Prostate gland (tissue), 2 donors: Measurements from ENCODE around the gene GRAP2.

Source experiments
- POLR2A ChIP-seq: fragments of 450-650 bp; IDR thresholded peaks from one replicate; pipeline ENCODE4 v1.6.1; 2016; ENCODE audit warnings: antibody characterized with exemption, mild to moderate bottlenecking
- POLR2AphosphoS5 ChIP-seq: sonication (generic); formaldehyde crosslinking; IDR thresholded peaks from one replicate; pipeline ENCODE4 v1.6.1; 2017; ENCODE audit warnings: antibody characterized with exemption
- TF ChIP-seq, protein P1 (sequence below), 4 experiments: fragments of 200-600 bp in 2 of 4; fragments of 450-650 bp in 2 of 4; sonication (generic) in 2 of 4; IDR thresholded peaks; 1 replicate in 3 of 4; 2 replicates in 1 of 4; pipeline ENCODE4 v1.5.1; 2016 to 2019; ENCODE audit warnings: antibody characterized with exemption in 4 of 4, mild to moderate bottlenecking in 2 of 4, moderate library complexity in 2 of 4

DNA sequence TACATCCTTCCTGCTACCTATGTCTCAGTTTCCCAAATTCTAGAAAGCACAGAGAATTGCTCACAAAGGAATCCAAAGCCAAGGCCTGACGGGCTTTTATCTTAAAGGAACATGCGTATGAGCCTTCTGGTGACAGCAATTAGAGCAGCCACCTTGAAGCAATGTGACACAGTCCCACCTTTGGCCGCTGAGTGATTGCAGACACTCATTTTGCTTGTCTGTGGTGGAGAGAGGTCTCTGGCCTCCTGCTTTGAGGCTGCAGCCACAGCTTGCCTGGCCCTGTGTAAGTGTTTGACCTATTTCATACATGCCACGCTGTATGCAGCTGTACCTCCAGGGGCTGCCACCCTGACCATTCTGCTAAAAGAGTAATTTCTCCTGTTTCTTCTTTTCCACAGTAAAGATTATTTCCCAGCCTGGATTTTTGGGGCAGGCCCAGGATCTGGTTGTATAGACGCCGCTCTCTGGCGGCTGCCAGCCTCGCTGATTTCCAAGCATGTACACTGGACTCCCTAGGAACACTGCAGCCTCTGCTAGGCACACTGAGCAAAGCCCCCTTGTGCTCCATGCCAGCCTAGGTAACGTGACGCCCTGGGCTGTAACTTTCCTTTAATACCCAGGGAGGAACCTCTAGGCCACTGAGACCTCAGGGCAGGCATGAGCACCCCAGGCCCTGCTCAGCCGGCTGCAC lies 58.2 kb downstream of the GRAP2 start:
- no peak for TF ChIP-seq POLR2A
- TF ChIP-seq, protein P1, sequence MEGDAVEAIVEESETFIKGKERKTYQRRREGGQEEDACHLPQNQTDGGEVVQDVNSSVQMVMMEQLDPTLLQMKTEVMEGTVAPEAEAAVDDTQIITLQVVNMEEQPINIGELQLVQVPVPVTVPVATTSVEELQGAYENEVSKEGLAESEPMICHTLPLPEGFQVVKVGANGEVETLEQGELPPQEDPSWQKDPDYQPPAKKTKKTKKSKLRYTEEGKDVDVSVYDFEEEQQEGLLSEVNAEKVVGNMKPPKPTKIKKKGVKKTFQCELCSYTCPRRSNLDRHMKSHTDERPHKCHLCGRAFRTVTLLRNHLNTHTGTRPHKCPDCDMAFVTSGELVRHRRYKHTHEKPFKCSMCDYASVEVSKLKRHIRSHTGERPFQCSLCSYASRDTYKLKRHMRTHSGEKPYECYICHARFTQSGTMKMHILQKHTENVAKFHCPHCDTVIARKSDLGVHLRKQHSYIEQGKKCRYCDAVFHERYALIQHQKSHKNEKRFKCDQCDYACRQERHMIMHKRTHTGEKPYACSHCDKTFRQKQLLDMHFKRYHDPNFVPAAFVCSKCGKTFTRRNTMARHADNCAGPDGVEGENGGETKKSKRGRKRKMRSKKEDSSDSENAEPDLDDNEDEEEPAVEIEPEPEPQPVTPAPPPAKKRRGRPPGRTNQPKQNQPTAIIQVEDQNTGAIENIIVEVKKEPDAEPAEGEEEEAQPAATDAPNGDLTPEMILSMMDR (IDR thresholded peaks at IDR 0.05): no peak
- TF ChIP-seq POLR2AphosphoS5: no peak
